Karpas-422 (cell line): Measurements from ENCODE around the gene MYO7A. TPM values are rescaled to one million over a fixed set of nuclear protein-coding genes. Genes with fewer than 3 reads are reported as not detected.

ENCODE experiments used
- DNase-seq: peaks from one replicate; pipeline ENCODE4 v3.0.0-alpha.2; 2015
- H2AFZ ChIP-seq: fragments of 200-600 bp; sonication (generic); 2 replicates; pipeline ENCODE4 v1.6.1; 2014; ENCODE audit warnings: antibody characterized with exemption, low read length, mixed read lengths
- H3K27ac ChIP-seq: fragments of 200-600 bp; sonication (generic); 2 replicates; pipeline ENCODE4 v1.5.1; 2014; ENCODE audit warnings: mild to moderate bottlenecking, low read length, moderate library complexity
- H3K27me3 ChIP-seq: fragments of 200-600 bp; sonication (generic); 2 replicates; pipeline ENCODE4 v1.6.1; 2014; ENCODE audit warnings: low read length, mixed read lengths
- H3K36me3 ChIP-seq: fragments of 200-600 bp; sonication (generic); 2 replicates; pipeline ENCODE4 v1.6.1; 2014; ENCODE audit warnings: low read length, mixed read lengths; ENCODE audit not compliant: insufficient read depth
- H3K4me1 ChIP-seq: fragments of 200-600 bp; sonication (generic); 2 replicates; pipeline ENCODE4 v1.6.1; 2014; ENCODE audit warnings: mild to moderate bottlenecking, low read length, mixed read lengths
- H3K4me2 ChIP-seq: fragments of 200-600 bp; sonication (generic); 2 replicates; pipeline ENCODE4 v1.6.1; 2014; ENCODE audit warnings: low read length, low read depth, mild to moderate bottlenecking; ENCODE audit not compliant: poor library complexity, severe bottlenecking
- H3K4me3 ChIP-seq: fragments of 200-600 bp; sonication (generic); 2 replicates; pipeline ENCODE4 v1.5.1; 2014; ENCODE audit warnings: mild to moderate bottlenecking, antibody characterized with exemption, low read length, mixed read lengths
- H3K79me2 ChIP-seq: fragments of 200-600 bp; sonication (generic); 2 replicates; pipeline ENCODE4 v1.6.1; 2014; ENCODE audit warnings: mild to moderate bottlenecking, low read length, mixed read lengths
- H3K9ac ChIP-seq: fragments of 200-600 bp; sonication (generic); 2 replicates; pipeline ENCODE4 v1.6.0; 2014; ENCODE audit warnings: low read length
- H3K9me2 ChIP-seq: fragments of 200-600 bp; sonication (generic), shearing (Covaris generic); replicated peaks from 2 replicates; pipeline ENCODE4 v1.6.0; 2014; ENCODE audit warnings: mild to moderate bottlenecking, low read length, moderate library complexity; ENCODE audit not compliant: insufficient read depth
- H3K9me3 ChIP-seq: fragments of 300-700, 200-600 bp; sonication (generic); 2 replicates; pipeline ENCODE4 v1.6.1; 2014; ENCODE audit warnings: low read length, mixed read lengths
- H4K20me1 ChIP-seq: fragments of 200-600 bp; sonication (generic); 2 replicates; pipeline ENCODE4 v1.6.1; 2014; ENCODE audit warnings: mild to moderate bottlenecking, antibody characterized with exemption, low read length, low read depth; ENCODE audit not compliant: insufficient read depth
- total RNA-seq: library from RNA; depleted of rRNA; stranded (reverse); fragments of >200 nt; shearing (Covaris generic); gene quantifications from 2 replicates; pipeline ENCODE4 v1.2.3, GENCODE V29; 2014; ENCODE audit warnings: low replicate concordance

MYO7A gene
- total RNA-seq, 1 experiment from 2014 or later, result not detected

- Histone ChIP-seq H3K9me3 (no peaks in the 10 kb centered on the region), H3K4me3 (no peak overlapping the region), H3K9me2 (no peaks in the 10 kb centered on the region), H4K20me1 (0 out of 2 replicates have a peak, but pooled peaks cover 7% of the 10 kb centered on the region), H3K4me1 (no peaks in the 10 kb centered on the region), H3K79me2 (no peaks in the 10 kb centered on the region), H3K4me2 (no peak overlapping the region), H3K9ac (no peak overlapping the region), H2AFZ (no peak overlapping the region), H3K27ac (no peak overlapping the region), H3K36me3 (no peaks in the 10 kb centered on the region), H3K27me3 (no peaks in the 10 kb centered on the region)
- no peak for DNase-seq
Measured at GRCh38 chr11:77125191-77125590, 2.9 kb upstream of the MYO7A start.

- Histone ChIP-seq H3K36me3 (no peaks in the 10 kb centered on the region), H3K9ac (no peak overlapping the region), H3K27ac (no peak overlapping the region), H3K4me2 (no peak overlapping the region), H3K27me3 (no peaks in the 10 kb centered on the region), H3K9me3 (no peaks in the 10 kb centered on the region), H3K4me1 (no peaks in the 10 kb centered on the region), H2AFZ (no peak overlapping the region), H3K79me2 (no peaks in the 10 kb centered on the region), H4K20me1 (0 out of 2 replicates have a peak, but pooled peaks cover 7% of the 10 kb centered on the region), H3K4me3 (no peak overlapping the region), H3K9me2 (no peaks in the 10 kb centered on the region)
- DNase-seq, result no peak
Measured at GRCh38 chr11:77125695-77126094, 2.4 kb upstream of the MYO7A start.

- Histone ChIP-seq H3K9me2 (no peaks in the 10 kb centered on the region), H3K79me2 (no peaks in the 10 kb centered on the region), H3K4me1 (no peaks in the 10 kb centered on the region), H3K9me3 (no peaks in the 10 kb centered on the region), H3K4me3 (no peak overlapping the region), H3K4me2 (no peak overlapping the region), H4K20me1 (0 out of 2 replicates have a peak, but pooled peaks cover 7% of the 10 kb centered on the region), H3K9ac (no peak overlapping the region), H3K27me3 (no peaks in the 10 kb centered on the region), H3K36me3 (no peaks in the 10 kb centered on the region), H2AFZ (no peak overlapping the region), H3K27ac (no peak overlapping the region)
- DNase-seq, result no peak
Measured at GRCh38 chr11:77126156-77126775, 1.8 kb upstream of the MYO7A start.

GRCh38 chr11:77126861-77127234 lies 1.2 kb upstream of the MYO7A start:
- Histone ChIP-seq H3K9me3 (no peaks in the 10 kb centered on the region), H3K9ac (no peak overlapping the region), H3K4me2 (no peak overlapping the region), H3K27ac (no peak overlapping the region), H3K27me3 (no peaks in the 10 kb centered on the region), H3K9me2 (no peaks in the 10 kb centered on the region), H2AFZ (no peak overlapping the region), H3K36me3 (no peaks in the 10 kb centered on the region), H4K20me1 (0 out of 2 replicates have a peak, but pooled peaks cover 7% of the 10 kb centered on the region), H3K79me2 (no peaks in the 10 kb centered on the region), H3K4me1 (no peaks in the 10 kb centered on the region), H3K4me3 (no peak overlapping the region)
- DNase-seq, result no peak

GRCh38 chr11:77127235-77127911 lies 673 bp upstream of the MYO7A start:
- no peaks in the 10 kb centered on the region for H3K79me2 ChIP-seq
- H3K9me3 ChIP-seq, result no peaks in the 10 kb centered on the region
- no peaks in the 10 kb centered on the region for H3K9me2 ChIP-seq
- H3K4me1 ChIP-seq, result no peaks in the 10 kb centered on the region
- no peak overlapping the region for H2AFZ ChIP-seq
- no peak overlapping the region for H3K27ac ChIP-seq
- H3K36me3 ChIP-seq, result no peaks in the 10 kb centered on the region
- no peak overlapping the region for H3K4me3 ChIP-seq
- H4K20me1 ChIP-seq, result 0 out of 2 replicates have a peak, but pooled peaks cover 7% of the 10 kb centered on the region
- H3K9ac ChIP-seq, result no peak overlapping the region
- H3K27me3 ChIP-seq, result no peaks in the 10 kb centered on the region
- DNase-seq, result peak; percentile 70
- H3K4me2 ChIP-seq, result no peak overlapping the region

GRCh38 chr11:77129069-77129841 lies 1.2 kb downstream of the MYO7A start:
- Histone ChIP-seq H2AFZ (no peak overlapping the region), H3K9me3 (no peaks in the 10 kb centered on the region), H3K4me2 (no peak overlapping the region), H3K4me3 (no peak overlapping the region), H3K9me2 (no peaks in the 10 kb centered on the region), H3K27me3 (no peaks in the 10 kb centered on the region), H3K27ac (no peak overlapping the region), H4K20me1 (0 out of 2 replicates have a peak, but pooled peaks cover 7% of the 10 kb centered on the region), H3K36me3 (no peaks in the 10 kb centered on the region), H3K9ac (no peak overlapping the region), H3K79me2 (no peaks in the 10 kb centered on the region), H3K4me1 (no peaks in the 10 kb centered on the region; the same call in 1 of the 2 replicates)
- no peak for DNase-seq

- H3K79me2 ChIP-seq, result no peaks in the 10 kb centered on the region
- no peak overlapping the region for H3K27ac ChIP-seq
- no peak overlapping the region for H2AFZ ChIP-seq
- H3K9ac ChIP-seq, result no peak overlapping the region
- H4K20me1 ChIP-seq, result 0 out of 2 replicates have a peak, but pooled peaks cover 7% of the 10 kb centered on the region
- DNase-seq, result no peak
- no peak overlapping the region for H3K4me2 ChIP-seq
- H3K27me3 ChIP-seq, result no peaks in the 10 kb centered on the region
- H3K4me3 ChIP-seq, result no peak overlapping the region
- H3K9me2 ChIP-seq, result no peaks in the 10 kb centered on the region
- no peaks in the 10 kb centered on the region for H3K36me3 ChIP-seq
- H3K4me1 ChIP-seq, result no peaks in the 10 kb centered on the region; the same call in 1 of the 2 replicates
- no peaks in the 10 kb centered on the region for H3K9me3 ChIP-seq
Measured at GRCh38 chr11:77129842-77130756, 2.1 kb downstream of the MYO7A start.
